HK-2 (cell line): ENCODE data around the gene SESN3.
A peak's percentile ranks its signal among the peaks of the same experiment; 100 is the strongest.
"Not testable (repeated sequence)": the region's sequence is repeated elsewhere in the genome, so short reads cannot be mapped to it uniquely, and the experiment has no call there.

Experiments used
- DNase-seq: peaks from one replicate; pipeline ENCODE4 v3.0.0-alpha.2; 2018; ENCODE audit not compliant: unreplicated experiment

Gene SESN3

GRCh38 chr11:95152876-95153856, 77.8 kb downstream of the SESN3 start:
- DNase-seq, result no peak

- peak; percentile 72 for DNase-seq
Measured at GRCh38 chr11:95150956-95151684, 79.9 kb downstream of the SESN3 start.

GRCh38 chr11:95149651-95150364, 81.2 kb downstream of the SESN3 start:
- DNase-seq, result no peak

- no peak for DNase-seq
Measured at GRCh38 chr11:95148938-95149337, 82.1 kb downstream of the SESN3 start.

GRCh38 chr11:95148406-95148805, 82.6 kb downstream of the SESN3 start:
- DNase-seq, result no peak

GRCh38 chr11:95147364-95147905, 83.6 kb downstream of the SESN3 start:
- DNase-seq, result peak; percentile 32

- DNase-seq, result no peak
Measured at GRCh38 chr11:95145430-95146060, 85.5 kb downstream of the SESN3 start.

- DNase-seq, result no peak
Measured at GRCh38 chr11:95144313-95145235, 86.4 kb downstream of the SESN3 start.

GRCh38 chr11:95143106-95143681, 87.8 kb downstream of the SESN3 start:
- no peak for DNase-seq

GRCh38 chr11:95142431-95142830, 88.6 kb downstream of the SESN3 start:
- no peak for DNase-seq

- no peak for DNase-seq
Measured at GRCh38 chr11:95140397-95141033, 90.5 kb downstream of the SESN3 start.

- DNase-seq, result no peak
Measured at GRCh38 chr11:95138448-95138847, 92.6 kb downstream of the SESN3 start.

GRCh38 chr11:95137299-95137698, 93.7 kb downstream of the SESN3 start:
- no peak for DNase-seq

GRCh38 chr11:95136747-95137146, 94.3 kb downstream of the SESN3 start:
- DNase-seq, result not testable (repeated sequence)

GRCh38 chr11:95135880-95136279, 95.1 kb downstream of the SESN3 start:
- no peak for DNase-seq

- DNase-seq, result no peak
Measured at GRCh38 chr11:95135155-95135554, 95.8 kb downstream of the SESN3 start.

GRCh38 chr11:95134491-95134890, 96.5 kb downstream of the SESN3 start:
- no peak for DNase-seq

- no peak for DNase-seq
Measured at GRCh38 chr11:95132956-95133355, 98.0 kb downstream of the SESN3 start.

GRCh38 chr11:95128602-95129001, 102.4 kb downstream of the SESN3 start:
- no peak for DNase-seq
